Stimulated activated CD8-positive, alpha-beta memory T cell treated with anti-CD3 and anti-CD28 coated beads, Interleukin-4, amount 100 ng/mL, for 1 hour (primary cell): ENCODE data around the gene YIPF3.

ENCODE experiments used
- DNase-seq, 2 donors: peaks; one replicate each; pipeline ENCODE4 v3.0.0-alpha.2; 2020; ENCODE audit warnings: low read depth in 2 of 2, low spot score in 1 of 2

YIPF3 gene

GRCh38 chr6:43493833-43494232 lies 22.9 kb downstream of the YIPF3 start:
- DNase-seq: no peak

GRCh38 chr6:43493230-43493629 lies 23.5 kb downstream of the YIPF3 start:
- DNase-seq: no peak

- no peak for DNase-seq
Observed at GRCh38 chr6:43492673-43493072, 24.1 kb downstream of the YIPF3 start.

- no peak for DNase-seq
Observed at GRCh38 chr6:43491750-43492661, 24.7 kb downstream of the YIPF3 start.

- DNase-seq: no peak
Observed at GRCh38 chr6:43490523-43490939, 26.2 kb downstream of the YIPF3 start.

- DNase-seq: no peak
Observed at GRCh38 chr6:43489277-43490072, 27.3 kb downstream of the YIPF3 start.

GRCh38 chr6:43488667-43489276 lies 28.0 kb downstream of the YIPF3 start:
- DNase-seq: no peak

- no peak for DNase-seq
Observed at GRCh38 chr6:43481591-43482236, 35.0 kb downstream of the YIPF3 start.

- no peak for DNase-seq
Observed at GRCh38 chr6:43481075-43481474, 35.7 kb downstream of the YIPF3 start.

GRCh38 chr6:43478008-43478372 lies 38.7 kb downstream of the YIPF3 start:
- no peak for DNase-seq

GRCh38 chr6:43477235-43478007 lies 39.3 kb downstream of the YIPF3 start, which contains the start of gene TJAP1:
Gene TJAP1, plus strand, starts transcription at chr6:43477570. Its CDS starts 21,432 bp downstream, at chr6:43499002.
- peak; percentile 96 to 98 for DNase-seq

GRCh38 chr6:43476746-43477145 lies 40.0 kb downstream of the YIPF3 start:
- DNase-seq: no peak

- DNase-seq: no peak
Observed at GRCh38 chr6:43475516-43475915, 41.2 kb downstream of the YIPF3 start.

GRCh38 chr6:43472515-43472914 lies 44.2 kb downstream of the YIPF3 start:
- no peak for DNase-seq

GRCh38 chr6:43471399-43471798 lies 45.3 kb downstream of the YIPF3 start:
- DNase-seq: no peak

- no peak for DNase-seq
Observed at GRCh38 chr6:43469947-43470346, 46.8 kb downstream of the YIPF3 start.

- no peak for DNase-seq
Observed at GRCh38 chr6:43468748-43469681, 47.7 kb downstream of the YIPF3 start.

GRCh38 chr6:43468240-43468639 lies 48.5 kb downstream of the YIPF3 start:
- DNase-seq: no peak

- no peak for DNase-seq
Observed at GRCh38 chr6:43467752-43468151, 49.0 kb downstream of the YIPF3 start.
